Esophagus squamous epithelium (tissue), 5 donors: Measurements from ENCODE around the gene SLC41A3. TPM values are rescaled to one million over a fixed set of nuclear protein-coding genes. Genes with fewer than 3 reads are reported as not detected.

Experiments
- DNase-seq: peaks from one replicate; lab custom pipeline; 2025; lab: John Stamatoyannopoulos, UW
- H3K27ac ChIP-seq, 4 donors: fragments of 200-600 bp; sonication (generic); one replicate each; pipeline ENCODE4 v1.5.1; 2016 to 2019; ENCODE audit warnings: mild to moderate bottlenecking in 1 of 4
- H3K27me3 ChIP-seq, 4 donors: fragments of 200-600 bp; sonication (generic); 1 replicate in 3 of 4; 2 replicates in 1 of 4; pipeline versions ENCODE4 v1.5.1 to v1.6.0; 2017 to 2021; ENCODE audit warnings: antibody characterized with exemption in 1 of 4
- H3K36me3 ChIP-seq, 3 donors: fragments of 200-600 bp; sonication (generic); one replicate each; pipeline ENCODE4 v1.5.1; 2016 to 2019
- H3K4me1 ChIP-seq, 3 donors: fragments of 200-600 bp; sonication (generic); one replicate each; pipeline ENCODE4 v1.5.1; 2017 to 2019
- H3K4me3 ChIP-seq, 4 donors: fragments of 200-600 bp; sonication (generic); 1 replicate in 3 of 4; 2 replicates in 1 of 4; pipeline ENCODE4 v1.5.1; 2016 to 2019; ENCODE audit warnings: mild to moderate bottlenecking in 2 of 4, moderate library complexity in 1 of 4
- H3K9me3 ChIP-seq, 3 donors: fragments of 200-600 bp; sonication (generic); one replicate each; pipeline ENCODE4 v1.5.1; 2016 to 2019
- CTCF ChIP-seq, 6 experiments: fragments of 450-650 bp in 4 of 6; fragments of 200-600 bp in 2 of 6; sonication (generic) in 2 of 6; IDR thresholded peaks; one replicate each; pipeline ENCODE4 v1.5.1; 2016 to 2019; ENCODE audit warnings: antibody characterized with exemption in 6 of 6, mild to moderate bottlenecking in 4 of 6, moderate library complexity in 4 of 6
- POLR2A ChIP-seq, 4 donors: fragments of 450-650 bp; IDR thresholded peaks; one replicate each; pipeline ENCODE4 v1.6.1; 2017; ENCODE audit warnings: antibody characterized with exemption in 4 of 4, mild to moderate bottlenecking in 4 of 4, moderate library complexity in 3 of 4
- WGBS, 2 donors: methylation state at CpG; one replicate each; pipeline ENCODE4 v1.1.5; 2018; 5-methylcytosine and 5-hydroxymethylcytosine counted together
- intact Hi-C: fragments of 100-400 bp; cut with DNase I; formaldehyde crosslinking; loops from one replicate; pipeline ENCODE4 v1.15.0; 2022
- total RNA-seq, 4 donors: library from RNA; depleted of rRNA; stranded (reverse); fragments of >200 nt; gene quantifications; one replicate each; pipeline ENCODE4 v1.1.0, GENCODE V29; 2016
- donor health status: DM: yes; HTN: yes; CAD: no.

Gene SLC41A3
- total RNA-seq, 4 donors from 2014 or later, result 17.7 to 46.5 (median 20.4) TPM

GRCh38 chr3:126119976-126120375, 36.1 kb upstream of the SLC41A3 start:
- Histone ChIP-seq H3K27me3 (no peaks in the 10 kb centered on the region), H3K4me1 (no peaks in the 10 kb centered on the region), H3K9me3 (no peaks in the 10 kb centered on the region), H3K27ac (no peak overlapping the region), H3K4me3 (no peak overlapping the region), H3K36me3 (no peaks in the 10 kb centered on the region)
- WGBS, 2 donors, result 85 to 92% methylated on average over 8 of the region's 8 CpGs
- DNase-seq, result no peak
- intact Hi-C loops, result no loop called here
- TF ChIP-seq CTCF (IDR thresholded peaks at IDR 0.05) (no peak), POLR2A (IDR thresholded peaks at IDR 0.05) (no peak)

GRCh38 chr3:126119008-126119675, 35.2 kb upstream of the SLC41A3 start:
- WGBS, 2 donors, result 77% methylated on average over 7 of the region's 7 CpGs
- no peak overlapping the region for H3K27ac ChIP-seq
- no peak for TF ChIP-seq CTCF (IDR thresholded peaks at IDR 0.05)
- TF ChIP-seq POLR2A (IDR thresholded peaks at IDR 0.05), result no peak
- intact Hi-C loops, result no loop called here
- no peaks in the 10 kb centered on the region for H3K27me3 ChIP-seq
- H3K9me3 ChIP-seq, result no peaks in the 10 kb centered on the region
- no peak overlapping the region for H3K4me3 ChIP-seq
- no peak for DNase-seq
- H3K36me3 ChIP-seq, result no peaks in the 10 kb centered on the region
- H3K4me1 ChIP-seq, result no peaks in the 10 kb centered on the region

- 83 to 84% methylated on average over 8 of the region's 11 CpGs for WGBS, 2 donors
- no peak for DNase-seq
- TF ChIP-seq CTCF (IDR thresholded peaks at IDR 0.05) (no peak), POLR2A (IDR thresholded peaks at IDR 0.05) (no peak)
- H3K27ac ChIP-seq, result no peak overlapping the region
- intact Hi-C loops, result no loop called here
- no peaks in the 10 kb centered on the region for H3K4me1 ChIP-seq
- H3K27me3 ChIP-seq, result no peaks in the 10 kb centered on the region
- H3K36me3 ChIP-seq, result no peaks in the 10 kb centered on the region
- no peak overlapping the region for H3K4me3 ChIP-seq
- no peaks in the 10 kb centered on the region for H3K9me3 ChIP-seq
Observed at GRCh38 chr3:126118591-126118990, 34.7 kb upstream of the SLC41A3 start.

- intact Hi-C loops, result no loop called here
- H3K36me3 ChIP-seq, result no peaks in the 10 kb centered on the region
- H3K4me3 ChIP-seq, result no peak overlapping the region
- no peaks in the 10 kb centered on the region for H3K4me1 ChIP-seq
- H3K27ac ChIP-seq, result no peak overlapping the region
- H3K9me3 ChIP-seq, result no peaks in the 10 kb centered on the region
- no peaks in the 10 kb centered on the region for H3K27me3 ChIP-seq
- DNase-seq, result no peak
- 69 to 71% methylated on average over 6 to 9 of the region's 9 CpGs for WGBS, 2 donors
- no peak for TF ChIP-seq POLR2A (IDR thresholded peaks at IDR 0.05)
- TF ChIP-seq CTCF (IDR thresholded peaks at IDR 0.05), result no peak
Observed at GRCh38 chr3:126117786-126118185, 33.9 kb upstream of the SLC41A3 start.

GRCh38 chr3:126117212-126117611, 33.3 kb upstream of the SLC41A3 start:
- WGBS, 2 donors, result 83 to 98% methylated on average over 3 of the region's 3 CpGs
- Histone ChIP-seq H3K27ac (no peak overlapping the region), H3K36me3 (no peaks in the 10 kb centered on the region), H3K4me3 (no peak overlapping the region), H3K27me3 (no peaks in the 10 kb centered on the region), H3K4me1 (no peaks in the 10 kb centered on the region), H3K9me3 (no peaks in the 10 kb centered on the region)
- intact Hi-C loops, result no loop called here
- no peak for DNase-seq
- TF ChIP-seq CTCF (IDR thresholded peaks at IDR 0.05) (no peak), POLR2A (IDR thresholded peaks at IDR 0.05) (no peak)
